Activated naive CD4-positive, alpha-beta T cell treated with anti-CD3 and anti-CD28 coated beads, Interleukin-2, amount 50 U/mL, for 24 hours (primary cell): Measurements from ENCODE around the gene USP36.
"Not testable (repeated sequence)": the region's sequence is repeated elsewhere in the genome, so short reads cannot be mapped to it uniquely, and the experiment has no call there.

ENCODE experiments used
- H3K27ac Mint-ChIP-seq: one replicate; pipeline ENCODE4 v1.8.0; 2021; ENCODE audit warnings: mild to moderate bottlenecking, mixed read lengths
- H3K27me3 Mint-ChIP-seq: one replicate; pipeline ENCODE4 v1.8.0; 2021; ENCODE audit warnings: mixed read lengths
- H3K36me3 Mint-ChIP-seq: one replicate; pipeline ENCODE4 v1.8.0; 2021; ENCODE audit warnings: mixed read lengths
- H3K4me1 Mint-ChIP-seq: one replicate; pipeline ENCODE4 v1.8.0; 2021; ENCODE audit warnings: mixed read lengths
- H3K4me3 Mint-ChIP-seq: one replicate; pipeline ENCODE4 v1.8.0; 2021; ENCODE audit warnings: mild to moderate bottlenecking, mixed read lengths
- H3K9me3 Mint-ChIP-seq: one replicate; pipeline ENCODE4 v1.8.0; 2021; ENCODE audit warnings: mixed read lengths

USP36 gene

DNA sequence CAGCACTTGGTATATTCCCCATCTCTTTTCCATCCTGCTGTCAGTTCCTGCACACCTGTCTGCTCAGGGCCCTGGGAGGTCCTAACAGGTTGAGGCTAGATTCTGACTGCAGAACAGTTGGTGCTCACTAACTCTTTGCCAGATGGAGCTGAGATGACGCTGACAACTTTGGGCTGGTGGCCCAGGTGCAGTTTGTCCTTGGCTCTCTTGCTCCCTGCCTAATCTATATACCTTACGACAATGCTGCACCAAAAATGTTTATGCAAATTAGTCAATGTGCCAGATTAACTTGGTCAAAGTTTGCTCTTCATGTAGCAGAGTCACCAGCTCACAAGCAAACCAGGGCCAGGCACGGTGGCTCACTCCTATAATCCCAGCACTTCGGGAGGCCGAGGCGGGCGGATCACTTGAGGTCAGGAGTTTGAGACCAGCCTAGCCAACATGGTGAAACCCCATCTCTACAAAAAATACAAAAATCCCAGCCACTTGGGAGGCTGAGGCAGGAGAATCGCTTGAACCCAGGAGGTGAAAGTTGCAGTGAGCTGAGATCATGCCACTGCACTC, 36.4 kb upstream of the USP36 start:
- H3K27me3 Mint-ChIP-seq, H3K27ac Mint-ChIP-seq, H3K36me3 Mint-ChIP-seq, H3K9me3 Mint-ChIP-seq, H3K4me3 Mint-ChIP-seq: not testable (repeated sequence)
- peaks cover 22% of the 10 kb centered on the region for H3K4me1 Mint-ChIP-seq

DNA sequence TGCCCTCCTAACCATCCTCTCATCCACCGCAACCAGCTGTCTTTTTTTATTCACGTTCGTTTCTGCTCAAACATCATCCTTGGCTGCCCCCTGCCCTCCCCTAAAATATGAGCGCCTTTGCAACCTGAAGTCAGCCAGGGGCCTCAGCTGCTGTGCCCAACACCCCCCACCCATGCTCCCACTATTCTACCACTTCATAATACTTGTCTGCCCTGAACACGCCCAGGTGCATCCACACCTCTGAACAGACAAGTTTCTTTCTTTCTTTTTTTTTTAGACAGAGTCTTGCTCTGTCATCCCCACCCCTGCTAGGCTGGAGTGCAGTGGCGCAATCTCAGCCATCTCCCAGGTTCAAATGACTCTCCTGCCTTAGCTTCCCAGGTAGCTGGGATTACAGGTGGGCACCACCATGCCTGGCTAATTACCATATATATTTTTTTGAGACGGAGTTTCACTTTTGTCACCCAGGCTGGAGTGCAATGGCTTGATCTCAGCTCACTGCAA, 35.5 kb upstream of the USP36 start:
- Mint-ChIP-seq H3K27me3 (no peaks in the 10 kb centered on the region), H3K27ac (no peak overlapping the region), H3K4me1 (peaks cover 22% of the 10 kb centered on the region), H3K4me3 (no peak overlapping the region), H3K9me3 (no peaks in the 10 kb centered on the region), H3K36me3 (peaks cover 1% of the 10 kb centered on the region)

GRCh38 chr17:78875363-78876093, 34.9 kb upstream of the USP36 start:
- no peak overlapping the region for H3K27ac Mint-ChIP-seq
- H3K27me3 Mint-ChIP-seq: no peaks in the 10 kb centered on the region
- H3K4me3 Mint-ChIP-seq: no peak overlapping the region
- H3K4me1 Mint-ChIP-seq: peaks cover 22% of the 10 kb centered on the region
- H3K36me3 Mint-ChIP-seq: peaks cover 1% of the 10 kb centered on the region
- no peaks in the 10 kb centered on the region for H3K9me3 Mint-ChIP-seq

GRCh38 chr17:78873519-78874340, 33.1 kb upstream of the USP36 start:
- peaks cover 1% of the 10 kb centered on the region for H3K36me3 Mint-ChIP-seq
- peaks cover 6% of the 10 kb centered on the region for H3K4me1 Mint-ChIP-seq

GRCh38 chr17:78872486-78872885, 31.9 kb upstream of the USP36 start:
- Mint-ChIP-seq H3K27me3 (no peaks in the 10 kb centered on the region), H3K27ac (no peak overlapping the region), H3K4me1 (no peaks in the 10 kb centered on the region), H3K9me3 (no peaks in the 10 kb centered on the region), H3K4me3 (no peak overlapping the region), H3K36me3 (peaks cover 1% of the 10 kb centered on the region)

More at GRCh38 chr17:78873519-78874340, 33.1 kb upstream of the USP36 start:
- Mint-ChIP-seq H3K27me3 (no peaks in the 10 kb centered on the region), H3K9me3 (no peaks in the 10 kb centered on the region), H3K4me3 (no peak overlapping the region), H3K27ac (peak overlapping the region; percentile 46)

DNA sequence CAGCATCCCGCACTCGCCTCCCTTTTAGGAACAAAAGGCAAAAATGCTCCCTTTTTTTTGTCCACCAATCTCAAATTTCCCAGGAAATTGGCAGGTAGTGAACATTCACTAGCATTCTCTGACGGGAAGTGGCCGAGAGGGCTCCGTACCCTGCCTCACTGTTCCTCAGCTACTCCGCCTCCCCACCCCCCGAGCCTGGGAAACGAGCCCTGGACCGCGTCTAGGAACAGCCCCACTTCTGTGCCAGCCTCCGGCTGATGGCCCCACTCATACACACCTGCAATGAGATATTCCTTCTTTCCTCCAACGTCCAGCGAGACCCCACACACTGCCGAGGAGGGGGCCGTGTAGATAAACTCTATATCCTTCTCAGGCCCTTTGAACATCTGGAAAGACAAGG, 30.0 kb upstream of the USP36 start:
- no peaks in the 10 kb centered on the region for H3K4me1 Mint-ChIP-seq
- H3K4me3 Mint-ChIP-seq: no peak overlapping the region
- H3K36me3 Mint-ChIP-seq: peaks cover 1% of the 10 kb centered on the region
- no peaks in the 10 kb centered on the region for H3K27me3 Mint-ChIP-seq
- H3K9me3 Mint-ChIP-seq: no peaks in the 10 kb centered on the region
- H3K27ac Mint-ChIP-seq: no peak overlapping the region

DNA sequence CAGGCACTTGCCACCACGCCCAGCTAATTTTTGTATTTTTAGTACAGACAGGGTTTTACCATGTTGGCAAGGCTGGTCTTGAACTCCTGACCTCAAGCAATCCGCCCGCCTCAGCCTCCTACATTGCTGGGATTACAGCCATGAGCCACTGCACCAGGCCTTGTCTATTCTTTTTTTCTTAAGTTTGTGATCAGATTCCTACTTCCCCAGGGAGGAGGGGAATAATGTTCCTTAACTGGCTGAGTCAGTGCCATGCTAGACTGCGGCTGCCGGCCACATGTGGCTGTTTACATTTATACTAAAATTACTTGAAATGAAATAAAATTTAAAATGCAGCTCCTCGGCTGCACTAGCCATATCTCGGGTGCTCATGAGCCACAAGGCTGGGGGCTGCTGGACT, 27.8 kb upstream of the USP36 start:
- H3K36me3 Mint-ChIP-seq: no peaks in the 10 kb centered on the region
- no peaks in the 10 kb centered on the region for H3K9me3 Mint-ChIP-seq
- H3K27me3 Mint-ChIP-seq: no peaks in the 10 kb centered on the region
- no peaks in the 10 kb centered on the region for H3K4me1 Mint-ChIP-seq
- H3K27ac Mint-ChIP-seq: no peak overlapping the region
- no peak overlapping the region for H3K4me3 Mint-ChIP-seq

DNA sequence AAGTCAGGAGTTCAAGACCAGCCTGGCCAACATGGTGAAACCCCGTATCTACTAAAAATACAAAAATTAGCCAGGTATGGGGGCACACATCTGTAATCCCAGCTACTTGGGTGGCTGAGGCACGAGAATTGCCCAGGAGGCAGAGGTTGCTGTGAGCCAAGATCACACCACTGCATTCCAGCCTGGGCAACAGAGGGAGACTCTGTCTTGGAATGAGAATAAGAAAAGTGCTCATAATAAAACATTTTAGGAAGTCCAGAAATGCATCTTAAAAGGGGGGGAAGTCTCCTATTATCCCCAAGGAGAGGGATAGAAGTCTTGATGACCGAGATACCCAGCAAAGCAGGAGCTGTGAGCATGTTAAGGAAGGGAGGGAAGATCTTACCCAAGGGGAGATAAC, 26.4 kb upstream of the USP36 start:
- not testable (repeated sequence) for H3K27me3 Mint-ChIP-seq, H3K4me1 Mint-ChIP-seq, H3K36me3 Mint-ChIP-seq, H3K4me3 Mint-ChIP-seq, H3K9me3 Mint-ChIP-seq, H3K27ac Mint-ChIP-seq

- Mint-ChIP-seq H3K27me3 (no peaks in the 10 kb centered on the region), H3K4me3 (no peak overlapping the region), H3K27ac (no peak overlapping the region), H3K4me1 (no peaks in the 10 kb centered on the region), H3K36me3 (no peaks in the 10 kb centered on the region), H3K9me3 (no peaks in the 10 kb centered on the region)
Observed at GRCh38 chr17:78865682-78866390, 25.2 kb upstream of the USP36 start.

GRCh38 chr17:78864117-78864516, 23.5 kb upstream of the USP36 start:
- Mint-ChIP-seq H3K9me3 (no peaks in the 10 kb centered on the region), H3K36me3 (no peaks in the 10 kb centered on the region), H3K27ac (no peak overlapping the region), H3K4me1 (no peaks in the 10 kb centered on the region), H3K27me3 (no peaks in the 10 kb centered on the region), H3K4me3 (no peak overlapping the region)

DNA sequence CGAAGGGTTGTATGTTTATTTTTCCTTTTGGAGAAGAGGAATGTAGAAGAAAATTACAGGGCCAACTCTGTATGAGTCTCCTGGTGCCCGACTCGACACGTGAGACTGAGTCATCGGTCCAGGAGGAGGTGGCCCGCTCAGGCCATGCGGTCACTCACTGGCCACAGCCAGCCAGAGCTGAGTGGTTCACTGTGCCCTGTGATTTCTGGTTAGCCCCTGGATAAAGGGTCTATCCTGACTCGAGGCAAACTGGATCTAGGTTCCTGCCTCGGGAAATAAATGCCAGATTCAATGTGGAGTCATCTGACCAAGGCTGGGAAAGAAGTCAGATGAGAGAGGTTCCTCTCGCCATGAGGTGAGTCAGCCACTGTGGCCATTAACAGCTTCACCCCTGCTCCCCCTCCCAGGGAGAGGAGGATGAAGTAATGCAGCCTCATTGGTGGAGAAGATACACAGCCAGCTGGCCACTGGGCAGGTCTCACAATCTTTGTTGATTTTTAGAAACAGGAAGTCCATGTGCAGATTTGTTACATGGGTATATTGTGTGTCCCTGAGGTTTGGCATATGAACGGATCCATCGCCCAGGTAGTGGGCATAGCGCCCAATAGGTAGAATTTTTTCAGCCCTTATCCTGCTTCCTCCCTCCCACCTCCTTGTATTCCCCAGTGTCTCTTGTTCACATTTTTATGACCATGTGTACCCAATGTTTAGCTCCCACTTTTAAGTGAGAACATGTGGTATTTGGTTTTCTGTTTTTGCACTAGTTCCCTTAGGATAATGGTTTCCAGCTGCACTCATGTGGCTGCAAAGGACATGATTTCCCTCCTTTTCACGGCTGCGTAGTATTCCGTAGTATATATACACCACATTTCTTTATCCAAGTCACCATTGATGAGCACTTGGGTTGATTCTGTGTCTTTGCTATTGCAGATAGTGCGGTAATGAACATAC, 21.7 kb upstream of the USP36 start:
- Mint-ChIP-seq H3K9me3 (no peaks in the 10 kb centered on the region), H3K36me3 (no peaks in the 10 kb centered on the region), H3K4me3 (no peak overlapping the region), H3K27me3 (no peaks in the 10 kb centered on the region), H3K27ac (no peak overlapping the region), H3K4me1 (no peaks in the 10 kb centered on the region)

DNA sequence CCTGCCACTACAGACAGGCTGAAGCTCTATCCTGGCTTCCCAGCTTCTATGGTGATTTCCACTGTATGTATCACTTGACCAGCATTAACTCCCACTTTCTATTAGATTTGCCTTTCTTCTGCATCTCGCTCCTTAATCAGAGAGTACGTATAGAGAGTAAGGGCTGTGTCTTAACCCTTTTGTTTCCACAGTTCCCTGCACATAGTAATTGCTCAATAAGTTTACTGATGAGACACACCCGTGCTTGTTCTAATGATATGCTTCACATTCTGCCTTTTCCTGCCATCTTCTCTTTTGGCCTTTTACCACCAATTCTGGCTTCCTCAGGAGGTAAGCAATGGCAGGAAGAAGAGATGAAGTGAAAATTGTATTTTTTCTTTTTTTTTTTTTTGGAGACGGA, 20.6 kb upstream of the USP36 start:
- Mint-ChIP-seq H3K4me1 (no peaks in the 10 kb centered on the region), H3K27ac (peak overlapping the region; percentile 59), H3K36me3 (no peaks in the 10 kb centered on the region), H3K27me3 (no peaks in the 10 kb centered on the region), H3K4me3 (no peak overlapping the region), H3K9me3 (no peaks in the 10 kb centered on the region)

DNA sequence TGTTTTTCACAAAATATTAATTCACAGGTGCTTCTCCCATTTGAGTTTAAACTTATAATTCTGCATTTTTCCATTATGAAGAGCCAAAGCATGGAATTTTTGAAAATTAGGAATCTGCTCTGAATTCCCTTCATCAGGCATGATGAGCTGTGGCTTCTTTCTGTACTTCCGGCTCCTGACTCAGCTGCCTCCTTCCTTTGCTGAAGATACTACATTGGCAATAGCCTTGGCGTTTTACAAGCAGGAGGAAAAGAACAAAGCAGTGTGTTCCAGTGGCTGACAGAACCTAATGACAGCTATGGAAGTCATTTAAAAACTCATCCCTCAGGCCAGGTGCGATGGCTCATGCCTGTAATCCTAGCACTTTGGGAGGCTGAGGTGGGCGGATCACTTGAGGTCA, 18.4 kb upstream of the USP36 start:
- Mint-ChIP-seq H3K36me3 (no peaks in the 10 kb centered on the region), H3K4me3 (no peak overlapping the region), H3K27ac (no peak overlapping the region), H3K27me3 (no peaks in the 10 kb centered on the region), H3K9me3 (no peaks in the 10 kb centered on the region), H3K4me1 (no peaks in the 10 kb centered on the region)

- Mint-ChIP-seq H3K36me3 (no peaks in the 10 kb centered on the region), H3K27me3 (no peaks in the 10 kb centered on the region), H3K4me3 (no peak overlapping the region), H3K4me1 (no peaks in the 10 kb centered on the region), H3K27ac (no peak overlapping the region), H3K9me3 (no peaks in the 10 kb centered on the region)
Observed at GRCh38 chr17:78857266-78857665, 16.7 kb upstream of the USP36 start.
